ENCODE measurements around the gene FUT9. TPM values are rescaled to one million over a fixed set of nuclear protein-coding genes. Genes with fewer than 3 reads are reported as not detected.

FUT9 gene
- total RNA-seq, 1 experiment from 2014 or later, result not detected

DNA sequence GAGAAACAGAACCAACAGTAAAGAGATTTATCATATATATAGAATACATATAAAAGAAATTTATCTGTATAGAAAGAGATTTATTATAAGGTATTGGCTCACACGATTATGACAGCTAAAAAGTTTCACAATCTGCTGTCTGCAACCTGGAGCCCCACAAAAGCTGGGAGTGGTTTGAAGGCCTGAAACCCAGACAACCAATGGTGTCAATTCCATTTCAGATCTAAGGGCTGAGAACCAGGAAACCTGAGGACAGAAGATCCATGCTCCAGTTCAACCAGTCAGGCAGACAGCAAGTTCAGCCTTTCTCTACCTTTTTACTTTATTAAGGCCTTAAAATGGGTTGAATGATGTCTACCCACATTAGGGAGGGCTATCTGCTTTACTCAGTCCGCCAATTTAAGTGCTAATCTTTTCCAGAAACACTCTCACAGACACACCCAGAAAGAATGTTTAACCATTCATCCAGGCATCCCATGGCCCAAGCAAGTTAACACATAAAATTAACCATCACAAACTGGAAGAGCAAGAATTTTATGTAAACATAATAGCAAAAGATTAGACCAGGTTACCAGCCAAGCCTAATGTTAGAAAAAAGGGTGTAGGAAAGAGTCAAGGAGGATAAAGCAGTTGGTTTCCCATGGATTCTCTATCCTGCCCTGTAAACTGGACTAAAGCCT lies 170.9 kb downstream of the FUT9 start:
- TF ChIP-seq, protein P1, sequence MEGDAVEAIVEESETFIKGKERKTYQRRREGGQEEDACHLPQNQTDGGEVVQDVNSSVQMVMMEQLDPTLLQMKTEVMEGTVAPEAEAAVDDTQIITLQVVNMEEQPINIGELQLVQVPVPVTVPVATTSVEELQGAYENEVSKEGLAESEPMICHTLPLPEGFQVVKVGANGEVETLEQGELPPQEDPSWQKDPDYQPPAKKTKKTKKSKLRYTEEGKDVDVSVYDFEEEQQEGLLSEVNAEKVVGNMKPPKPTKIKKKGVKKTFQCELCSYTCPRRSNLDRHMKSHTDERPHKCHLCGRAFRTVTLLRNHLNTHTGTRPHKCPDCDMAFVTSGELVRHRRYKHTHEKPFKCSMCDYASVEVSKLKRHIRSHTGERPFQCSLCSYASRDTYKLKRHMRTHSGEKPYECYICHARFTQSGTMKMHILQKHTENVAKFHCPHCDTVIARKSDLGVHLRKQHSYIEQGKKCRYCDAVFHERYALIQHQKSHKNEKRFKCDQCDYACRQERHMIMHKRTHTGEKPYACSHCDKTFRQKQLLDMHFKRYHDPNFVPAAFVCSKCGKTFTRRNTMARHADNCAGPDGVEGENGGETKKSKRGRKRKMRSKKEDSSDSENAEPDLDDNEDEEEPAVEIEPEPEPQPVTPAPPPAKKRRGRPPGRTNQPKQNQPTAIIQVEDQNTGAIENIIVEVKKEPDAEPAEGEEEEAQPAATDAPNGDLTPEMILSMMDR (IDR thresholded peaks at IDR 0.05; ENCODE audit: unreplicated experiment), result no peak
- Mint-ChIP-seq H3K27me3 (ENCODE audit: insufficient read depth, unreplicated experiment) (peaks cover 9% of the 10 kb centered on the region), H3K4me1 (ENCODE audit: insufficient read depth, unreplicated experiment) (no peaks in the 10 kb centered on the region), H3K27ac (ENCODE audit: low read depth, unreplicated experiment) (no peak overlapping the region), H3K9me3 (ENCODE audit: unreplicated experiment) (peaks cover 8% of the 10 kb centered on the region), H3K4me3 (ENCODE audit: unreplicated experiment) (no peak overlapping the region), H3K36me3 (ENCODE audit: insufficient read depth, unreplicated experiment) (no peaks in the 10 kb centered on the region)
- intact Hi-C loops (cut with micrococcal nuclease), result no loop called here
- CTCF ChIA-PET, result no interaction called here
- DNase-seq (ENCODE audit: unreplicated experiment), result no peak
- BruUV-seq (replicated peaks), result no TSS peak
- POLR2A ChIA-PET, result no interaction called here

DNA sequence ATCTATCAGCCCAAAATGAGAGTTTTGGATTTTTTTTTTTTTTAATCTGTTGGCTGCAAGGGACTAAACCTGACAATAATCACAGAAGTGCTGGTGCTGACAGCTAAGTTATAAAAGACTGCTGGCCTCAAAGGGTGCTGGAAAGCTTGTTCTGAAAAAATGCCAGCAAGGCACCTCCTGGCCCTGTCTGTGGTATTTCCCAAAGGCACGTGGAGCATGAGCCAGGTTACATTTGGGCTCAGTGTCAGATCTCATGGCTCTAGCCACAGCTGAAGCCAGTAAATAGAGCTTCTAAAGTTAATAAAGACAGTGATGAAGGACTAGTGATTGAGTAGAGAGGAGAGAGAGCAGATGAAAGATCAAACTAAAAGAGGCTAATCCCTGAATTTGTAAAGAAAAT lies 178.9 kb downstream of the FUT9 start:
- TF ChIP-seq, protein P1 (IDR thresholded peaks at IDR 0.05; ENCODE audit: unreplicated experiment), result no peak
- Mint-ChIP-seq H3K4me1 (ENCODE audit: insufficient read depth, unreplicated experiment) (no peaks in the 10 kb centered on the region), H3K36me3 (ENCODE audit: insufficient read depth, unreplicated experiment) (no peaks in the 10 kb centered on the region), H3K4me3 (ENCODE audit: unreplicated experiment) (no peak overlapping the region), H3K27ac (ENCODE audit: low read depth, unreplicated experiment) (no peak overlapping the region), H3K9me3 (ENCODE audit: unreplicated experiment) (peaks cover 9% of the 10 kb centered on the region), H3K27me3 (ENCODE audit: insufficient read depth, unreplicated experiment) (peaks cover 12% of the 10 kb centered on the region)
- no peak for DNase-seq (ENCODE audit: unreplicated experiment)
- ChIA-PET CTCF (interaction anchor here (0.6 kb wide), 1 partner anchor 169 kb away, joined by 3 read pairs; no protein-coding TSS in a partner anchor), POLR2A (no interaction called here)
- intact Hi-C loops (cut with micrococcal nuclease), result no loop called here
- BruUV-seq (replicated peaks), result no TSS peak

DNA sequence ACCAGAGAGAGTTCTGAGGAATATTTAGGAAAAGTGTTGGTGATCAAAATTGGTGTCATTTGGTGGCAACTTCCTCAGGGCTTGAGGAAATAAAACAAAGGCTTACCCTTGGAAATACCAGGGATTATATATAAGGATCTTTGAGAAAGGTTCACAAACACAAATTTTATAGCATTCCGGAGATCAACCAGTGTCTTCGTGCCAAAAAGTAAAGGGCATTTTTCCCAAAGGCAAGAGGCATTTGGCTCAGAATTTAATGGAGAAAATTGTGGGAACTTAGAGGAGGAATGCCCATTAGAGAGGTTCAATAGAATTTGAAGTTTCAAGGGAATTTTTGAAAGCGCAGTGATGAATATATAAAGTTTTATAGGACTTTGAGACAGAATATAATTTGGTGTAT lies 179.5 kb downstream of the FUT9 start:
- ChIA-PET CTCF (no interaction called here), POLR2A (no interaction called here)
- peaks cover 9% of the 10 kb centered on the region for H3K9me3 Mint-ChIP-seq (ENCODE audit: unreplicated experiment)
- no peaks in the 10 kb centered on the region for H3K36me3 Mint-ChIP-seq (ENCODE audit: insufficient read depth, unreplicated experiment)
- no peak overlapping the region for H3K27ac Mint-ChIP-seq (ENCODE audit: low read depth, unreplicated experiment)
- DNase-seq (ENCODE audit: unreplicated experiment), result no peak
- BruUV-seq (replicated peaks), result no TSS peak
- intact Hi-C loops (cut with micrococcal nuclease), result no loop called here
- peaks cover 12% of the 10 kb centered on the region for H3K27me3 Mint-ChIP-seq (ENCODE audit: insufficient read depth, unreplicated experiment)
- H3K4me3 Mint-ChIP-seq (ENCODE audit: unreplicated experiment), result no peak overlapping the region
- no peaks in the 10 kb centered on the region for H3K4me1 Mint-ChIP-seq (ENCODE audit: insufficient read depth, unreplicated experiment)
- TF ChIP-seq, protein P1 (IDR thresholded peaks at IDR 0.05; ENCODE audit: unreplicated experiment), result no peak

DNA sequence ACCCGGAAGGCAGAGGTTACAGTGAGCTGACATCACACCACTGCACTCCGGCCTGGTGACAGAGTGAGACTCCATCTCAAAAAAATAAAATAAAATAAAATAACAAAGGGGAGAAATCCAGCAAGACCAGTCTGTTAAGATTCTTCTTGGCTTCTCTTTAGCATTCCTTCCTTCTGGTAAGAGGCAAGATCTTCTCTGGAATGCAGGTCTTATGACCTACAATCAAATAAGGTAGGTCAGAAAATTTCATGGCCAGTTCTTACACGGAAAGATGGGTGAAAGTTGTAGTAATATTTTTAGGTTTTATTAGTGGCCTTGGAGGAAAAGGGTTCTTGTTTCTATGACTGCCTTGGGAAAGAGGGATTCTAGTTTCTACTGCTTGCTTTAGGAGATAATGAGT lies 180.9 kb downstream of the FUT9 start:
- Mint-ChIP-seq H3K4me3 (ENCODE audit: unreplicated experiment) (no peak overlapping the region), H3K4me1 (ENCODE audit: insufficient read depth, unreplicated experiment) (no peaks in the 10 kb centered on the region), H3K36me3 (ENCODE audit: insufficient read depth, unreplicated experiment) (no peaks in the 10 kb centered on the region), H3K27me3 (ENCODE audit: insufficient read depth, unreplicated experiment) (peaks cover 12% of the 10 kb centered on the region), H3K27ac (ENCODE audit: low read depth, unreplicated experiment) (no peak overlapping the region), H3K9me3 (ENCODE audit: unreplicated experiment) (peaks cover 9% of the 10 kb centered on the region)
- TF ChIP-seq, protein P1 (IDR thresholded peaks at IDR 0.05; ENCODE audit: unreplicated experiment), result no peak
- BruUV-seq (replicated peaks), result no TSS peak
- no peak for DNase-seq (ENCODE audit: unreplicated experiment)
- intact Hi-C loops (cut with micrococcal nuclease), result no loop called here
- CTCF ChIA-PET, result no interaction called here
- POLR2A ChIA-PET, result no interaction called here
